ENCODE results near the gene CYP4B1.

Gene CYP4B1

DNA sequence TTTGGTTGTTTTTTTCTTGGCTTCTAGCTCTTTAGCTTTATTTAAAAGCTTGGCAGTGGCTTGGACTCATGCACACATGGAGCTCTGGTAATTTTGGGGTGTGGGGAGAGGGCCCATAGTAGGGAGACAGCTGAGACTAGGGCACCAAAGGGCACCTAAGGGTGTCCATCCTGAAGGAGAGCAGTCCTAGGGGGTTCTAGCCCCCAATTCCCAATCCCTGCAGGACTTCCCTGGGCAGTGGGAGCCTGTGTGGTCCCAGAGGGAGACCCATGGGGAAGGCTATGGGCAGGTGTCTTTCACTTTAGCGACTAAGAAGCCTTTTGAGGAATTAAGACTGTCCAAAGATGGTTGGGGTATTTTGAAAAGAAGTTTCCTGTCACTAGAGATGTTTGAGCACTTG is 6.9 kb downstream of the CYP4B1 start:
- no peaks in the 10 kb centered on the region for H3K9me2 ChIP-seq (ENCODE audit: low read depth, low read length)
- no peaks in the 10 kb centered on the region for H3K36me3 ChIP-seq (ENCODE audit: insufficient read depth, low read length)
- no peaks in the 10 kb centered on the region for H3K9me3 ChIP-seq (ENCODE audit: low read length)
- H3K79me2 ChIP-seq (ENCODE audit: insufficient read depth, low read length), result no peaks in the 10 kb centered on the region
- TF ChIP-seq EZH2 (IDR thresholded peaks at IDR 0.05; ENCODE audit: borderline replicate concordance, low read length), result no peak
- TF ChIP-seq, protein P1, sequence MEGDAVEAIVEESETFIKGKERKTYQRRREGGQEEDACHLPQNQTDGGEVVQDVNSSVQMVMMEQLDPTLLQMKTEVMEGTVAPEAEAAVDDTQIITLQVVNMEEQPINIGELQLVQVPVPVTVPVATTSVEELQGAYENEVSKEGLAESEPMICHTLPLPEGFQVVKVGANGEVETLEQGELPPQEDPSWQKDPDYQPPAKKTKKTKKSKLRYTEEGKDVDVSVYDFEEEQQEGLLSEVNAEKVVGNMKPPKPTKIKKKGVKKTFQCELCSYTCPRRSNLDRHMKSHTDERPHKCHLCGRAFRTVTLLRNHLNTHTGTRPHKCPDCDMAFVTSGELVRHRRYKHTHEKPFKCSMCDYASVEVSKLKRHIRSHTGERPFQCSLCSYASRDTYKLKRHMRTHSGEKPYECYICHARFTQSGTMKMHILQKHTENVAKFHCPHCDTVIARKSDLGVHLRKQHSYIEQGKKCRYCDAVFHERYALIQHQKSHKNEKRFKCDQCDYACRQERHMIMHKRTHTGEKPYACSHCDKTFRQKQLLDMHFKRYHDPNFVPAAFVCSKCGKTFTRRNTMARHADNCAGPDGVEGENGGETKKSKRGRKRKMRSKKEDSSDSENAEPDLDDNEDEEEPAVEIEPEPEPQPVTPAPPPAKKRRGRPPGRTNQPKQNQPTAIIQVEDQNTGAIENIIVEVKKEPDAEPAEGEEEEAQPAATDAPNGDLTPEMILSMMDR (IDR thresholded peaks at IDR 0.05; ENCODE audit: low read length), result no peak
- H3K4me1 ChIP-seq (ENCODE audit: insufficient read depth, low read length, severe bottlenecking), result no peaks in the 10 kb centered on the region
- no peak overlapping the region for H3K4me3 ChIP-seq (ENCODE audit: low read depth, low read length, poor library complexity, severe bottlenecking)
- H3K9ac ChIP-seq (ENCODE audit: low read length), result no peak overlapping the region
- H3F3A ChIP-seq (ENCODE audit: insufficient read depth, low read length), result no peaks in the 10 kb centered on the region
- no peaks in the 10 kb centered on the region for H4K20me1 ChIP-seq (ENCODE audit: insufficient read depth, low read length)
- no peak overlapping the region for H3K4me2 ChIP-seq (ENCODE audit: low read length)
- H3K27ac ChIP-seq (ENCODE audit: low read depth, low read length, poor library complexity, severe bottlenecking), result no peak overlapping the region
- no peaks in the 10 kb centered on the region for H3K27me3 ChIP-seq (ENCODE audit: insufficient read depth, low read length)
- no peak overlapping the region for H2AFZ ChIP-seq (ENCODE audit: low read length)

DNA sequence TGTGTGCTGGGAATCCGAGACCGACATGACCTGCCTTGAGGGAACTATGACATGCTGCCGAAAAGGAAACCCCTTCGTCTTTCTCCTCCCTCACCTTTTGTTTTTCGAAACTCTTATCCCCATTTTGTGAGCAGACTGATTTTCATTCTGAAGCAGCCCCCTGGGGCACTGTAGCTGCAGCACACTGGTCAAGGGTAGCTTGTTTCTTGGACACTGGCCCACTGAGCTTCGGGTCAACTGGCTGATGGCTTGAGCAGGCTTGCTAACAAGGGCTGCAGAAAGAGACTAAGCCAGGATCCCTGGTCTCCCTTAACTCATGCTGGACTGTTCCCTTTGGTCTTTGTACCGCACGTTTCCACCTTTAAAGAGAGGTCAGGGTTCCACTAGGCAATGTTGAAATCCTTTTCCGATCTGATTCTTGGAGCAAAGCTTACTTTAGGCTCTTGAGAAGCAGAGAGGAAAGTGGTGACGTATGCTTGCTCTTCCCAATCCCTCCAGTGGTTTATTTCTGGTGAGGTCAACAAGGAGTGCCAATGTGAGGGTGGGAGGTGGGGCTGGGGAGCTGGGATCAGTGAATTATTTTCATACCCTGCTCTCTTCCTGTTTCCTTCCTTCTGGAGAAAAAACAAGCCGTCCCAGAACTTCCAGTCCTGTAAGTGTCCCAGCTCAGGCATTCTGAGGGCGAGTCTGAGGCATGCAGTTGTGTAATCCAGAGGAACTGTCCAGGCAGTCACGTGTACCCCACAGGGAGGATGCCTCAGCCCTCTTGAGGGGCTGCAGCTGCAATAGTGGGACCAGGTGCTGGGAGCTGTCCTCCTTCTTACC is 7.6 kb downstream of the CYP4B1 start:
- Histone ChIP-seq H2AFZ (ENCODE audit: low read length) (no peak overlapping the region), H3K27me3 (ENCODE audit: insufficient read depth, low read length) (no peaks in the 10 kb centered on the region), H3K4me1 (ENCODE audit: insufficient read depth, low read length, severe bottlenecking) (no peaks in the 10 kb centered on the region), H3K9me2 (ENCODE audit: low read depth, low read length) (no peaks in the 10 kb centered on the region), H3K79me2 (ENCODE audit: insufficient read depth, low read length) (no peaks in the 10 kb centered on the region), H4K20me1 (ENCODE audit: insufficient read depth, low read length) (no peaks in the 10 kb centered on the region), H3K4me3 (ENCODE audit: low read depth, low read length, poor library complexity, severe bottlenecking) (no peak overlapping the region), H3K4me2 (ENCODE audit: low read length) (no peak overlapping the region), H3K36me3 (ENCODE audit: insufficient read depth, low read length) (no peaks in the 10 kb centered on the region), H3F3A (ENCODE audit: insufficient read depth, low read length) (no peaks in the 10 kb centered on the region), H3K9ac (ENCODE audit: low read length) (no peak overlapping the region), H3K9me3 (ENCODE audit: low read length) (no peaks in the 10 kb centered on the region), H3K27ac (ENCODE audit: low read depth, low read length, poor library complexity, severe bottlenecking) (no peak overlapping the region)
- TF ChIP-seq, protein P1 (IDR thresholded peaks at IDR 0.05; ENCODE audit: low read length), result no peak

DNA sequence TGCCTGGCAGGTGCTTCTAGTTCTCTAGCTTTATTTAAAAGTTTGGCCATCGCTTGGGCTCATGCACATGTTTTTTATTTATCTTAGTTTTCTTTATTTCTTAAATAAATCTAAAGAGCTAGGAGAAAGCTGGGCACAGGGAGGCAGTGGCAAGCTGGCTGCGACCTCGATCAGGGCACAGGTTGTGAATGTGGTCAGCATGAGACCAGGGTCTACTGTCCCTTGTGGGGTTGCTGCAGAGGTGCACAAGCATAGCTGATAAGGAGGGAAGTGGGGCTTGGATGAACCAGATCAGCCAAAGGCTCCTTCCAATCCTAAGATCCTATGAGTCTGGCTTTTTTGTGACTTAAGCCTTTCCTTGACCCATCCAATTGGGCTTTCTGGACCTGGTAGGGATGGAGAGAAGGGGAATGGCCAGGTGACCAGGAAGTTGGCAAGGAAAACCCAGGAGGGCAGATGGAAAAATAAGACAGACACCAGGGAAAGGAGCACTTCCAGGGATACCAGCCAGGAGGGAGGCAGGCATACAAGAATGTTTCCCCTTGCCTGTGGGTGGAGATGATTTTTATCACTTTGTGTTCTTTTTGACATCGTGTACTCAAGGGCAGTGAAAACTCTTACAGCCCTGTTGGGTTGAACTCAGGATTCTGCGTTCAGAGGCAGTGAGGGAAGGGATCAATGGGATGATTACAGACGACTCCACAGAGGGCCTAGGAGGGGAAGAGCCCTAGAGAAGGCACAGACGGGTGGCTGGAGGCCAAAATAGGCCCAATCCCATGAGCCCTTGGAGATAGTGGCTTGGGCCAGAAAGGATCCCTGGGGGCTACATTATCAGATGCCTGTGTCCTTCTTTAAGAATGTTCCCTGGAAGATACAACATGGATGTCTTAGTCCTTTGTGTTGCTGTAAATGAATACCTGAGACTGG is 8.5 kb downstream of the CYP4B1 start:
- no peaks in the 10 kb centered on the region for H3K9me3 ChIP-seq (ENCODE audit: low read length)
- H3K27me3 ChIP-seq (ENCODE audit: insufficient read depth, low read length), result no peaks in the 10 kb centered on the region
- no peak overlapping the region for H3K4me3 ChIP-seq (ENCODE audit: low read depth, low read length, poor library complexity, severe bottlenecking)
- TF ChIP-seq, protein P1 (IDR thresholded peaks at IDR 0.05; ENCODE audit: low read length), result no peak
- TF ChIP-seq EZH2 (IDR thresholded peaks at IDR 0.05; ENCODE audit: borderline replicate concordance, low read length), result no peak
- no peak overlapping the region for H2AFZ ChIP-seq (ENCODE audit: low read length)
- H3K79me2 ChIP-seq (ENCODE audit: insufficient read depth, low read length), result no peaks in the 10 kb centered on the region
- no peak overlapping the region for H3K9ac ChIP-seq (ENCODE audit: low read length)
- no peaks in the 10 kb centered on the region for H3K36me3 ChIP-seq (ENCODE audit: insufficient read depth, low read length)
- H3K9me2 ChIP-seq (ENCODE audit: low read depth, low read length), result no peaks in the 10 kb centered on the region
- H3F3A ChIP-seq (ENCODE audit: insufficient read depth, low read length), result no peaks in the 10 kb centered on the region
- no peak overlapping the region for H3K4me2 ChIP-seq (ENCODE audit: low read length)
- no peak overlapping the region for H3K27ac ChIP-seq (ENCODE audit: low read depth, low read length, poor library complexity, severe bottlenecking)
- H4K20me1 ChIP-seq (ENCODE audit: insufficient read depth, low read length), result no peaks in the 10 kb centered on the region
- no peaks in the 10 kb centered on the region for H3K4me1 ChIP-seq (ENCODE audit: insufficient read depth, low read length, severe bottlenecking)

Measured in OCI-LY1 (cell line).